ENCODE measurements around the gene UNC13D.

GRCh38 chr17:75816693-75817092, 27.5 kb downstream of the UNC13D start:
- TF ChIP-seq CTCF (IDR thresholded peaks at IDR 0.05 in 2 of 3, conservative IDR thresholded peaks at IDR 0.05 in 1 of 3; ENCODE audit: borderline replicate concordance in 1 of 3, insufficient read depth in 1 of 3, low read depth in 2 of 3, low read length in 2 of 3) (no peak), POLR2A (IDR thresholded peaks at IDR 0.05; ENCODE audit: borderline replicate concordance, extremely low read depth, insufficient read depth, insufficient read length) (no peak), JUND (IDR thresholded peaks at IDR 0.05) (no peak), POLR2AphosphoS5 (IDR thresholded peaks at IDR 0.05; ENCODE audit: low read depth, low read length) (no peak), MAX (IDR thresholded peaks at IDR 0.05) (no peak)
